IMR-90 (cell line): ENCODE results near the gene ST7. TPM values are rescaled to one million over a fixed set of nuclear protein-coding genes. Genes with fewer than 3 reads are reported as not detected.

Source experiments
- ATAC-seq: fragments of 200-7000 bp; cut with Tn5 transposase; 2 replicates; pipeline ENCODE4 v1.9.1; 2020; ENCODE audit warnings: low read depth, mild to moderate bottlenecking, moderate library complexity
- BruUV-seq: library from RNA; stranded (reverse); fragments of 400-500 nt; replicated peaks from 2 replicates; lab custom pipeline; 2021; lab: Mats Ljungman, UMichigan
- CTCF ChIA-PET: fragments of 300-600 bp; formaldehyde crosslinking; extraction: SDS; loops from one replicate; lab custom pipeline; 2021; ENCODE audit warnings: antibody characterized with exemption; lab: Yijun Ruan, JAX
- POLR2A ChIA-PET: fragments of 300-600 bp; sonication (Branson Sonifier 250); formaldehyde crosslinking; loops from one replicate; lab custom pipeline; 2022; ENCODE audit warnings: antibody characterized with exemption; ENCODE audit not compliant: unreplicated experiment; lab: Charles Lee
- DNase-seq: peaks from one replicate; pipeline ENCODE4 v3.0.0; 2013
- H2AFZ ChIP-seq: replicated peaks from 2 replicates; pipeline ENCODE3; 2013; ENCODE audit warnings: low read length, mild to moderate bottlenecking; ENCODE audit not compliant: poor library complexity
- H2AK5ac ChIP-seq: 2 replicates; pipeline ENCODE4 v1.6.1; 2013; ENCODE audit warnings: low read depth, low read length, inconsistent platforms
- H2AK9ac ChIP-seq: replicated peaks from 2 replicates; pipeline ENCODE3; 2013; ENCODE audit warnings: mild to moderate bottlenecking, low read depth, low read length, moderate library complexity; ENCODE audit not compliant: poor library complexity
- H2BK120ac ChIP-seq: 2 replicates; pipeline ENCODE4 v1.6.1; 2013; ENCODE audit warnings: low read depth, low read length, inconsistent platforms
- H2BK15ac ChIP-seq: 3 replicates; pipeline ENCODE4 v1.6.1; 2013; ENCODE audit warnings: low read depth, low read length, inconsistent platforms
- H2BK20ac ChIP-seq: 2 replicates; pipeline ENCODE4 v1.6.1; 2013; ENCODE audit warnings: low read depth, mild to moderate bottlenecking, inconsistent platforms, low read length, moderate library complexity
- H2BK5ac ChIP-seq: 2 replicates; pipeline ENCODE4 v1.6.1; 2013; ENCODE audit warnings: mild to moderate bottlenecking, low read depth, low read length, inconsistent platforms; ENCODE audit not compliant: poor library complexity, severe bottlenecking
- H3K14ac ChIP-seq: replicated peaks from 2 replicates; pipeline ENCODE4 v1.6.1; 2013; ENCODE audit warnings: low read depth, low read length, inconsistent platforms
- H3K18ac ChIP-seq: 2 replicates; pipeline ENCODE4 v1.6.1; 2013; ENCODE audit warnings: low read depth, low read length, control low read depth
- H3K23ac ChIP-seq: 2 replicates; pipeline ENCODE4 v1.6.1; 2013; ENCODE audit warnings: low read depth, low read length, inconsistent platforms
- H3K27ac ChIP-seq: 2 replicates; pipeline ENCODE4 v1.5.1; 2013; ENCODE audit warnings: mild to moderate bottlenecking, control low read depth, low read length; ENCODE audit not compliant: insufficient read depth
- H3K27me3 ChIP-seq: 2 replicates; pipeline ENCODE4 v1.6.1; 2013; ENCODE audit warnings: low read length; ENCODE audit not compliant: control insufficient read depth, insufficient read depth
- H3K36me3 ChIP-seq: 2 replicates; pipeline ENCODE4 v1.6.1; 2013; ENCODE audit warnings: low read length, mixed read lengths; ENCODE audit not compliant: control insufficient read depth, insufficient read depth
- H3K4ac ChIP-seq: 2 replicates; pipeline ENCODE4 v1.6.1; 2013; ENCODE audit warnings: low read depth, low read length, inconsistent platforms
- H3K4me1 ChIP-seq: 2 replicates; pipeline ENCODE4 v1.6.1; 2013; ENCODE audit warnings: low read length, mixed read lengths; ENCODE audit not compliant: control insufficient read depth, insufficient read depth
- H3K4me2 ChIP-seq: 2 replicates; pipeline ENCODE4 v1.6.1; 2013; ENCODE audit warnings: low read depth, mild to moderate bottlenecking, control low read depth, low read length, moderate library complexity
- H3K4me3 ChIP-seq: 2 replicates; pipeline ENCODE4 v1.5.1; 2013; ENCODE audit warnings: low read depth, mild to moderate bottlenecking, control low read depth, low read length, moderate library complexity; ENCODE audit not compliant: insufficient read depth
- H3K56ac ChIP-seq: 2 replicates; pipeline ENCODE4 v1.6.1; 2013; ENCODE audit warnings: low read length, inconsistent platforms; ENCODE audit not compliant: insufficient read depth; ENCODE audit errors: extremely low read depth
- H3K79me1 ChIP-seq, 2 experiments: 2 replicates each; pipeline ENCODE4 v1.6.1; 2013; ENCODE audit warnings: low read length in 2 of 2, inconsistent platforms in 1 of 2, low read depth in 1 of 2
- H3K9ac ChIP-seq: 2 replicates; pipeline ENCODE4 v1.6.1; 2013; ENCODE audit warnings: low read depth, low read length, control low read depth
- H3K9me1 ChIP-seq: 2 replicates; pipeline ENCODE4 v1.6.1; 2013; ENCODE audit warnings: low read length, inconsistent platforms; ENCODE audit not compliant: insufficient read depth
- H3K9me3 ChIP-seq: 2 replicates; pipeline ENCODE4 v1.6.1; 2013; ENCODE audit warnings: low read length; ENCODE audit not compliant: control insufficient read depth, insufficient read depth
- H4K20me1 ChIP-seq: 2 replicates; pipeline ENCODE4 v1.6.1; 2013; ENCODE audit warnings: low read length, inconsistent platforms; ENCODE audit not compliant: insufficient read depth
- H4K5ac ChIP-seq: 2 replicates; pipeline ENCODE4 v1.6.1; 2013; ENCODE audit warnings: mild to moderate bottlenecking, low read depth, low read length, control low read depth
- H4K8ac ChIP-seq, 2 experiments: 2 replicates each; pipeline ENCODE4 v1.6.1; 2013; ENCODE audit warnings: low read depth in 2 of 2, low read length in 2 of 2, control low read depth in 1 of 2, inconsistent platforms in 1 of 2
- H4K91ac ChIP-seq: 2 replicates; pipeline ENCODE4 v1.6.1; 2013; ENCODE audit warnings: low read depth, low read length, inconsistent platforms; ENCODE audit not compliant: insufficient read depth
- BHLHE40 ChIP-seq: fragments of 150-350 bp; IDR thresholded peaks from 2 replicates; pipeline ENCODE4 v1.6.1; 2016; ENCODE audit warnings: mild to moderate bottlenecking, low read depth, low read length
- CEBPB ChIP-seq: IDR thresholded peaks from 2 replicates; pipeline ENCODE4 v1.6.1; 2012; ENCODE audit warnings: low read depth, low read length, improper control_type of control experiment
- CHD1 ChIP-seq: IDR thresholded peaks from 2 replicates; pipeline ENCODE4 v1.6.1; 2012; ENCODE audit warnings: low read depth, low read length, improper control_type of control experiment
- CTCF ChIP-seq: conservative IDR thresholded peaks from 2 replicates; pipeline ENCODE4 v1.5.1; 2012; ENCODE audit warnings: mild to moderate bottlenecking, low read depth, low read length, improper control_type of control experiment
- ELK1 ChIP-seq: fragments of 150-350 bp; IDR thresholded peaks from 2 replicates; pipeline ENCODE4 v1.6.1; 2016; ENCODE audit warnings: low read depth, mild to moderate bottlenecking, low read length, moderate library complexity, borderline replicate concordance
- FOS ChIP-seq: fragments of 150-350 bp; IDR thresholded peaks from 2 replicates; pipeline ENCODE4 v1.6.1; 2016; ENCODE audit warnings: low read depth, low read length
- MAFK ChIP-seq: IDR thresholded peaks from 2 replicates; pipeline ENCODE4 v1.6.1; 2012; ENCODE audit warnings: low read depth, low read length, improper control_type of control experiment
- MAZ ChIP-seq: IDR thresholded peaks from 2 replicates; pipeline ENCODE4 v1.6.1; 2012; ENCODE audit warnings: low read depth, mild to moderate bottlenecking, low read length, improper control_type of control experiment, moderate library complexity, borderline replicate concordance
- MXI1 ChIP-seq: IDR thresholded peaks from 2 replicates; pipeline ENCODE4 v1.6.1; 2012; ENCODE audit warnings: low read depth, mild to moderate bottlenecking, low read length, moderate library complexity, borderline replicate concordance
- NFE2L2 ChIP-seq: fragments of 150-350 bp; IDR thresholded peaks from 2 replicates; pipeline ENCODE4 v1.6.1; 2016; ENCODE audit warnings: low read depth, mild to moderate bottlenecking, low read length
- POLR2A ChIP-seq: IDR thresholded peaks from 2 replicates; pipeline ENCODE4 v1.6.1; 2012; ENCODE audit warnings: mild to moderate bottlenecking, low read depth, low read length
- RAD21 ChIP-seq: IDR thresholded peaks from 2 replicates; pipeline ENCODE4 v1.6.1; 2012; ENCODE audit warnings: low read length, improper control_type of control experiment
- RCOR1 ChIP-seq: IDR thresholded peaks from 2 replicates; pipeline ENCODE4 v1.6.1; 2012; ENCODE audit warnings: mild to moderate bottlenecking, low read length, improper control_type of control experiment; ENCODE audit not compliant: insufficient replicate concordance
- RFX5 ChIP-seq: IDR thresholded peaks from 2 replicates; pipeline ENCODE4 v1.8.0; 2012; ENCODE audit warnings: low read depth, mild to moderate bottlenecking, low read length, moderate library complexity
- SMC3 ChIP-seq: fragments of 150-350 bp; IDR thresholded peaks from 2 replicates; pipeline ENCODE4 v1.6.1; 2016; ENCODE audit warnings: low read depth, mild to moderate bottlenecking, antibody characterized with exemption, low read length, moderate library complexity
- USF2 ChIP-seq: fragments of 150-350 bp; IDR thresholded peaks from 2 replicates; pipeline ENCODE4 v1.6.1; 2017; ENCODE audit warnings: mild to moderate bottlenecking, antibody characterized with exemption, low read length, low read depth
- WGBS, 2 experiments: methylation state at CpG; one replicate each; pipeline versions ENCODE4 v1.1.5 to v1.1.7; 2013; ENCODE audit warnings: missing lambda C conversion rate in 2 of 2; ENCODE audit not compliant: insufficient read length in 1 of 2; ENCODE audit errors: extremely low coverage in 2 of 2; 5-methylcytosine and 5-hydroxymethylcytosine counted together
- dilution Hi-C: fragments of 300-500 bp; cut with HindIII; formaldehyde crosslinking; loops from one replicate; pipeline ENCODE4 v1.14.3; 2018; ENCODE audit warnings: low sequenced_read_pairs; ENCODE audit not compliant: unreplicated experiment
- in situ Hi-C: fragments of 300-500 bp; cut with MboI; formaldehyde crosslinking; loops from 3 replicates; pipeline ENCODE4 v1.14.3; 2019; ENCODE audit warnings: low sequenced_read_pairs, inconsistent platforms, mixed read lengths
- intact Hi-C: fragments of 100-400 bp; cut with micrococcal nuclease; formaldehyde crosslinking; loops from 2 replicates; pipeline ENCODE4 v1.10.0; 2022
- polyA plus RNA-seq, 3 experiments: library from polyadenylated mRNA; depleted of rRNA; stranded (reverse); fragments of >200 nt; gene quantifications; 2 replicates each; pipeline ENCODE4 v1.2.3, GENCODE V29; 2012; ENCODE audit warnings: low replicate concordance in 1 of 3
- total RNA-seq: library from RNA; depleted of rRNA; stranded (reverse); fragments of >200 nt; gene quantifications from 2 replicates; pipeline ENCODE4 v1.2.3, GENCODE V29; 2012

ST7 gene
- total and polyA plus RNA-seq, 2 of the 4 experiments (the other 2 are of a cell fraction) = 18.6 to 26.0 TPM

GRCh38 chr7:116978006-116978405 lies 24.7 kb downstream of the ST7 start:
- Histone ChIP-seq H3K9me3 (no peaks in the 10 kb centered on the region), H3K9me1 (0 out of 2 replicates have a peak, but pooled peaks cover 9% of the 10 kb centered on the region), H4K5ac (no peak overlapping the region; the same call in 1 of the 2 replicates), H4K91ac (0 out of 2 replicates have a peak overlapping the region, but pooled peaks have one; percentile 46), H3K14ac (no peak overlapping the region; the same call in 1 of the 2 replicates), H3K4me3 (no peak overlapping the region), H3K36me3 (no peaks in the 10 kb centered on the region), H3K9ac (no peak overlapping the region), H2AK5ac (no peak overlapping the region), H3K79me1 (peaks cover 21 to 22% of the 10 kb centered on the region in 2 experiments), H3K18ac (peak overlapping the region; percentile 3; the same call in 1 of the 2 replicates), H2BK5ac (peak overlapping the region; percentile 51), H3K4me1 (peaks cover 11% of the 10 kb centered on the region), H4K20me1 (no peaks in the 10 kb centered on the region), H4K8ac (peak overlapping the region in 1 of 2 experiments; percentile 28; a peak in 2 of 4 replicates), H2AFZ (no peak overlapping the region), H3K27me3 (no peaks in the 10 kb centered on the region), H3K4ac (peak overlapping the region; percentile 41; the same call in 1 of the 2 replicates), H3K23ac (no peak overlapping the region), H3K56ac (no peak overlapping the region), H3K4me2 (no peak overlapping the region), H2AK9ac (no peak overlapping the region), H2BK120ac (peak overlapping the region; percentile 12; the same call in 1 of the 2 replicates), H2BK20ac (peak overlapping the region; percentile 65; the same call in 1 of the 2 replicates), H2BK15ac (peak overlapping the region; percentile 64; the same call in 1 of the 3 replicates), H3K27ac (no peak overlapping the region)
- ChIA-PET POLR2A (no interaction called here), CTCF (no interaction called here)
- intact Hi-C loops = no loop called here
- ATAC-seq (0 out of 2 replicates have a peak, but pooled peaks have one; percentile 21), DNase-seq (no peak)
- TF ChIP-seq MAFK = no peak
- no peak for TF ChIP-seq BHLHE40
- no peak for TF ChIP-seq RAD21
- no peak for TF ChIP-seq NFE2L2
- TF ChIP-seq MAZ = no peak
- no peak for TF ChIP-seq CEBPB
- TF ChIP-seq ELK1 = no peak
- no peak for TF ChIP-seq RCOR1
- no peak for TF ChIP-seq SMC3
- TF ChIP-seq FOS = no peak
- no peak for TF ChIP-seq CHD1
- no peak for TF ChIP-seq RFX5
- no peak for TF ChIP-seq USF2
- no peak for TF ChIP-seq POLR2A
- TF ChIP-seq CTCF = no peak
- no peak for TF ChIP-seq MXI1
- no TSS peak for BruUV-seq
- in situ Hi-C loops = no loop called here
- no CpG with 5 or more reads among the region's 1 CpG for WGBS, 2 experiments
- dilution Hi-C loops = no loop called here
